Activated naive CD4-positive, alpha-beta T cell treated with anti-CD3 and anti-CD28 coated beads, Interleukin-2, amount 50 U/mL, for 24 hours (primary cell): ENCODE measurements around the gene DYNC1H1.
"Not testable (repeated sequence)": the region's sequence is repeated elsewhere in the genome, so short reads cannot be mapped to it uniquely, and the experiment has no call there.

ENCODE experiments used
- H3K27ac Mint-ChIP-seq: one replicate; pipeline ENCODE4 v1.8.0; 2021; ENCODE audit warnings: mild to moderate bottlenecking, mixed read lengths
- H3K27me3 Mint-ChIP-seq: one replicate; pipeline ENCODE4 v1.8.0; 2021; ENCODE audit warnings: mixed read lengths
- H3K36me3 Mint-ChIP-seq: one replicate; pipeline ENCODE4 v1.8.0; 2021; ENCODE audit warnings: mixed read lengths
- H3K4me1 Mint-ChIP-seq: one replicate; pipeline ENCODE4 v1.8.0; 2021; ENCODE audit warnings: mixed read lengths
- H3K4me3 Mint-ChIP-seq: one replicate; pipeline ENCODE4 v1.8.0; 2021; ENCODE audit warnings: mild to moderate bottlenecking, mixed read lengths
- H3K9me3 Mint-ChIP-seq: one replicate; pipeline ENCODE4 v1.8.0; 2021; ENCODE audit warnings: mixed read lengths

Gene DYNC1H1

DNA sequence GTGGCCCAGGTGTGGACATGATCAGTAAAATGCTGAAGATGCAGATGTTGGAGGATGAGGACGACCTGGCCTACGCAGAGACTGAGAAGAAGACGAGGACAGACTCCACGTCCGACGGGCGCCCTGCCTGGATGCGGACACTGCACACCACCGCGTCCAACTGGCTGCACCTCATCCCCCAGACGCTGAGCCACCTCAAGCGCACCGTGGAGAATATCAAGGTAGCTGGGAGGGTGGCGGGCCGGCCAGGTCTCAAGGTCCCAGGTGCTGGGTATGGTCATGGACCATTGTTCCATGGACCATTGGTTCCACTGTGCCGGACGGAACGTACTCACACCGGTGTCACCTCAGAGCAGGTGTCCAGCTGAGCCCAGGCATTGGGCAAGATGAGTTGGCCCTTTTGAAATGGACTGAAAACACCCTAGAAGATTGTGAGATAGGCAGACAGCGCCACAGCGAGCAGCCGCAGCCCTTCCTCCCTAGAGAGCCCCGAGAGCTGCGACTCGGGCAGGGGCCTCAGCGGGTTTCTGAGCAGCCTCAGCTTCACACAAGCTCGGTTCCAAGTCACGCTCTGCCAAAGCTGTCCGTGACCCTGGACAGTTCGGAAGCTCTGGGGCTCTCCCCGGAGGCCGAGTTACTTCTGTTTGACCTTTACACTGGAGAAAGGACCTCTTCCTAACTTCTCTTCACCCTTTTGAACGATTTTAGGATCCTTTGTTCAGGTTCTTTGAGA lies 83.6 kb downstream of the DYNC1H1 start:
- Mint-ChIP-seq H3K4me1 (no peaks in the 10 kb centered on the region), H3K27me3 (no peaks in the 10 kb centered on the region), H3K36me3 (peaks cover 13% of the 10 kb centered on the region), H3K4me3 (no peak overlapping the region), H3K27ac (no peak overlapping the region), H3K9me3 (no peaks in the 10 kb centered on the region)

DNA sequence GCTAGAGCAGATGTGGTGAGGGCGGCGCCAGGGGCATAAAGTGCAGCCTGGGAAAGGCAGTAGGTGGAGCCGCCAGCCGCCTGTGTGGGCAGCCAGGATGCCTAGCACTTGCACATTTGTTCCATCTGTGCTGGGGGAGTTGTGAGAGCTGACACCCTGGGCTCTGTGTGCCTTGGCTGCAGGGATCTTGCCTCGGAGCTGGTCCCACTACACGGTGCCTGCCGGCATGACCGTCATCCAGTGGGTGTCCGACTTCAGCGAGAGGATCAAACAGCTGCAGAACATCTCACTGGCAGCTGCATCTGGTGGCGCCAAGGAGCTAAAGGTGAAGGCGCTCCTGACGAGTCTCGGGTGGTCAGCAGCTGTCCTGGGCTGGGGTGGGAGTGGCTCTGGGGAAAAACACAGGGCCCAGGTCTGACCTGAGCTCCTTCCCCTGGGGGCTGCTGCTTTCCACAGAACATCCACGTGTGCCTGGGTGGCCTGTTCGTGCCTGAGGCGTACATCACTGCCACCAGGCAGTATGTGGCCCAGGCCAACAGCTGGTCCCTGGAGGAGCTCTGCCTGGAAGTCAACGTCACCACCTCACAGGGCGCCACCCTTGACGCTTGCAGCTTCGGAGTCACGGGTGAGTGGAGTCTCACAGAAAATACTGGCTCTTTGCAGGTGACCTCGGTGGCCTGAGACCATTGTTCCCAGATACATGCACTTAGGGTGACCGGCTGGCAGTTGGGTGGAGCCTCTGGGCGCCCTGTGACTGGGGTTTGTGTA lies 85.1 kb downstream of the DYNC1H1 start:
- H3K4me1 Mint-ChIP-seq: no peaks in the 10 kb centered on the region
- no peaks in the 10 kb centered on the region for H3K27me3 Mint-ChIP-seq
- H3K36me3 Mint-ChIP-seq: peaks cover 13% of the 10 kb centered on the region
- no peak overlapping the region for H3K27ac Mint-ChIP-seq
- no peaks in the 10 kb centered on the region for H3K9me3 Mint-ChIP-seq
- no peak overlapping the region for H3K4me3 Mint-ChIP-seq

DNA sequence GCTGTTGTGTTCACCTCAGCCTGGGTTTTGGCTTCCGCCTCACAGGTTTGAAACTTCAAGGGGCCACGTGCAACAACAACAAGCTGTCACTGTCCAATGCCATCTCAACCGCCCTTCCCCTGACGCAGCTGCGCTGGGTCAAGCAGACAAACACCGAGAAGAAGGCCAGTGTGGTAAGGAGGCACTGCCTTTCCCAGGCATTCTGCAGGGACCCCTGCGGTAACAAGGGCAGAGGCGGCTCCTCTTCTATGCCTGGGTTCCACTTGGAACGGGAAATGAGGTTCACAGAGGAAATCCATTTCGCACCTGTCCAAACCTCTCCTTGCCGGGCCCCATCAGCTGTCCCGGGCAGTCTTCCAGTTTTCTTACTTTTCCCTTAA lies 85.6 kb downstream of the DYNC1H1 start:
- H3K27ac Mint-ChIP-seq: no peak overlapping the region
- peaks cover 13% of the 10 kb centered on the region for H3K36me3 Mint-ChIP-seq
- H3K9me3 Mint-ChIP-seq: no peaks in the 10 kb centered on the region
- H3K27me3 Mint-ChIP-seq: no peaks in the 10 kb centered on the region
- H3K4me3 Mint-ChIP-seq: no peak overlapping the region
- no peaks in the 10 kb centered on the region for H3K4me1 Mint-ChIP-seq

DNA sequence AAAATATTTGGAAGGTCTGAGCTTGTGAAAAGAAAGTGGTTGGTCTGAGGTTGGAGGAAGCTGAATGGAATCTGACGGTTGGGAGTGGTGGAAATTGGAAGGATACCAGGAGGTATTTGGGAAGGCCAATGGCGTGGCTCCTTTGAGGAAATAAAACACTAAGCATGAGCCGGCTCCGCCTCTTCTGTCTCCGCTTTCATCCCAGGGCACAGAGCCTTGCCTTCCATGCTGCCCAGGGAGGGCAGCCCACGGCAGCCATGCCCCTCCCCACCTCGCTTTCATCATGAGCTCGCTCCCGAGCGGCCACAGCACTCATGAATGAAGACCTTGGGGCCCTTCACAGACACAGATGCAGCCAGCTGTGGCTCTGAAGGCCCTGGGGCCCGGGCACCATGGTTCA lies 86.3 kb downstream of the DYNC1H1 start:
- no peak overlapping the region for H3K4me3 Mint-ChIP-seq
- H3K27me3 Mint-ChIP-seq: no peaks in the 10 kb centered on the region
- peaks cover 13% of the 10 kb centered on the region for H3K36me3 Mint-ChIP-seq
- H3K27ac Mint-ChIP-seq: no peak overlapping the region
- peaks cover 1% of the 10 kb centered on the region for H3K4me1 Mint-ChIP-seq
- no peaks in the 10 kb centered on the region for H3K9me3 Mint-ChIP-seq

DNA sequence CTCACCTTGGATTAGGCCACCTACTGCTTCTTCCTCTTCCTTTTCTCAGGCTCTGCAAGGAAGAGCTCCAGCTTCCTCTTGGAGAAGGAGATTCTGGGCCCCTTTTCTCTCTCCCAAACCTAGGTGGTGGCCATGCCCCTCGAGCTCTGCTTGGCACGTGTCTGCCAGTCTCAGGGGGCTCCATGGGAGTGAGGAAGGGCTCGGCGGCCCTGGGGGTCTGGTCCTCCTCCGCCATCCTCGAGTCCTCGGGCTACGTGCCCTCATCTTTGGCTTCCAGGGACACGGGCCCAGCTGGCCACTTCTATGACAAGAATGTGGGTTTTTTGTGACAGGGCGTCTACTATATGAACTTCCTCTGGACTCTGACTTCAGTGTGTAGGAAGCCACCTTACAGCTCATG lies 88.1 kb downstream of the DYNC1H1 start:
- peaks cover 7% of the 10 kb centered on the region for H3K4me1 Mint-ChIP-seq
- H3K4me3 Mint-ChIP-seq: no peak overlapping the region
- H3K27me3 Mint-ChIP-seq: no peaks in the 10 kb centered on the region
- no peaks in the 10 kb centered on the region for H3K9me3 Mint-ChIP-seq
- H3K36me3 Mint-ChIP-seq: peaks cover 10% of the 10 kb centered on the region
- H3K27ac Mint-ChIP-seq: no peak overlapping the region

DNA sequence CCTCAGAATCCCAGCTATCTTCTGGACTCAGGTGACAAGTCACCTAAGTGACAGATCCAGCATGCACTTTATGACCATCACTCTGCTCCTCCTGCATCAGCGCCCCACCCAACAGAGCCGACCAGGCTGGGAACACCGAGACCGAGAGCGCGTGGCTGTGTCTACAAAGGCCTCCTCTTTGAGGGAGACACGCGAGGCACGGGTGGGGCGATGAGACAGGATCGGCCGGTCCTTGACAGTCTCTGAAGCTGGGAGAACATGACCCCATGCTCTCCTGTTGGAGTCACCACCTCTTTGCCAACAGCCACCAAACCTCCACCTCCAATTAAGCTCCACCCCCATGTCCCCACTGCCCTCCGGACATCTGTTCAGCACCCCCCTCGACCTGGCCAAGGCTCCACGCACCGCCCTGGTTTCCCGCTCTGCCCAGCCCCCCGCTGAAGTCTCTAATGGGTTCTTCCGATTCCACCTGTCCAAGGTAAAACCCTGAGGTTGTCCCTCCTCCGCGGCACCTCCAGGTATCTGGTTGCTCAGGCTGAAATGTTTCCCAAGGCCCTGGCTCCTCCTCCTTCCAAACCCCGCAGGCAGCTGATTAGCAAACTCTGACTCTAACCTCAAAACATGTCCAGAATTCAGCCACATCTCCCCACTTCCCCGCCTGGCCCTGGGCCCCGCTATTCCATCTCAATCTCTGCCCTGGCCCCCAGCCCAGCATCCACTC lies 91.0 kb downstream of the DYNC1H1 start:
- Mint-ChIP-seq H3K4me1 (peaks cover 10% of the 10 kb centered on the region), H3K4me3 (no peak overlapping the region), H3K27me3 (no peaks in the 10 kb centered on the region), H3K36me3 (peaks cover 3% of the 10 kb centered on the region), H3K27ac (peak overlapping the region; percentile 47), H3K9me3 (no peaks in the 10 kb centered on the region)

DNA sequence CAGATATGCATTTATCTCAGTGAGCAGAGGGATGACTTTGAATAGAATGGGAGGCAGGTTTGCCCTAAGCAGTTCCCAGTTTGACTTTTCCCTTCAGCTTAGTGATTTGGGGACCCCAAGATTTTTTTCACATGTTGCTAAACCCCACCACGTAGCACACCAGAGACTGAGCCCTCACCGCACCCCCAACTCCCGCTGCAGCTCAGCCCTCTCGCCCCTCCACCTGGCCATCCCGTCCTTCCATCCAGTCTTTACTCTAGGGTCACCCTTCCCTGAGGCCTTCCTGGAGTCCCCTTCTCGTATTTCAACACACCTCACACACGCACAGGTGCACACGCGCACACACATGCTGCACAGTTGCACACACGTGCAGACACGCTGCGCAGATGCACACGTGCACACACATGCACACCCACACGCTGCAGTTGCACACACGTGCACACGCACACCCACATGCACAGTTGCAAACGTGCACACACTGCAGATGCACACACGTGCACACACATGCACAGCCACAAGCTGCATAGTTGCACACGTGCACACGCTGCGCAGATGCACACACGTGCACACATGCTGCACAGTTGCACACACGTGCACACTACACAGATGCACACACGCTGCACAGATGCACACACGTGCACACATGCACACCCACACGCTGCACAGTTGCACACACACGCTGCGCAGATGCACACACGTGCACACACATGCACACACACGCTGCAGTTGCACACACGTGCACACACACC lies 92.5 kb downstream of the DYNC1H1 start:
- Mint-ChIP-seq H3K36me3 (peaks cover 1% of the 10 kb centered on the region), H3K27ac (no peak overlapping the region), H3K9me3 (no peaks in the 10 kb centered on the region), H3K27me3 (no peaks in the 10 kb centered on the region), H3K4me3 (no peak overlapping the region), H3K4me1 (peaks cover 11% of the 10 kb centered on the region)

DNA sequence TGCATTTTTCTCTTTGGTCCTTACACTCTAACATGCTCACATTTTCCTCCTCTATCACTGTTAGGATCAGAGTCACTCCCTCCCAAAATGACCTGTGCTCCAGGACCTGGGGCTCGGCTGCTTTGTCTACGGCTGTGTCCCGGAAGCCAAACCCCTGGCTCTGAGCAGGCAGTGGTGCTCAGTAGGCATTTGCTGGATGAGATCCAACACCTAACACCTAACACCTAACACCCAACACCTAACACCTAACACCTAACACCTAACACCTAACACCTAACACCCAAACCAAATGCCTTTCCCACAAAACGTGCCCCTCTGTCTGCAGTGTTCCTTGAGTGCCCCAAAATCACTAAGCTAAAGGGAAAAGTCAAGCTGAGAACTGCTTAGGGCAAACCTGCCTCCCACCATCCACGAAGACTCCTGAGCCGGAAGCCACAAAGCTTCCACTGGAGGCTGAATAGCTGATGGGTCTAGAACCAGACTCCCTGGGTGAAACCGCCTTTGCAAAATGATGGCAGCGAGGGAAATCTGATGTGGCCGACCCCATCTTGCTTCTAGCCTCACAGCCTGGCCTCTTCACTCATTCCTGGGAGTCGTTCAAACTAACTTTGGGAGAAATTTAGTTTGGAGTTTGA lies 93.2 kb downstream of the DYNC1H1 start:
- Mint-ChIP-seq H3K9me3 (no peaks in the 10 kb centered on the region), H3K4me3 (no peak overlapping the region), H3K4me1 (peaks cover 13% of the 10 kb centered on the region)

DNA sequence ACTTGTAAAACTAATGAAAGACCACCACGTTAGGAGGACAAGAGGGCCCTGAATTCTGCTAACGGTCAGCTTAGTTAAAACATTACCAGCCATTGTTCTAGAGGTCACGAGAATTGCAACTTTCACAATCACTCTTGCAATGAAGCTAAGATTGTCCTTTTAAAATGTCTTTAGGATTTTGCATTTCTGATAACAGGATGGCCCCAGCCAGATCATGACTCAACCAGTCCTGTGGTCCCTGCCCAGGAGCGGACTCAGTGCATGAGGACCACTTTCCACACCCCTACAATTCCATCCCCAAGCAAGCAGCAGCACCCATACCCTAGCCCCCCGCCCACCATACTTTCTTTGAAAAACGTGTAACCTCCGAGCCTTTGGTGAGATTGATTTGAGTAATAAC lies 93.8 kb downstream of the DYNC1H1 start:
- peaks cover 13% of the 10 kb centered on the region for H3K4me1 Mint-ChIP-seq
- H3K27ac Mint-ChIP-seq: no peak overlapping the region
- no peaks in the 10 kb centered on the region for H3K9me3 Mint-ChIP-seq
- H3K36me3 Mint-ChIP-seq: peaks cover 1% of the 10 kb centered on the region
- H3K4me3 Mint-ChIP-seq: no peak overlapping the region
- no peaks in the 10 kb centered on the region for H3K27me3 Mint-ChIP-seq

More for the DNA sequence above, 93.2 kb downstream of the DYNC1H1 start:
- Mint-ChIP-seq H3K27ac (peak overlapping the region; percentile 80), H3K27me3 (no peaks in the 10 kb centered on the region), H3K36me3 (peaks cover 1% of the 10 kb centered on the region)

DNA sequence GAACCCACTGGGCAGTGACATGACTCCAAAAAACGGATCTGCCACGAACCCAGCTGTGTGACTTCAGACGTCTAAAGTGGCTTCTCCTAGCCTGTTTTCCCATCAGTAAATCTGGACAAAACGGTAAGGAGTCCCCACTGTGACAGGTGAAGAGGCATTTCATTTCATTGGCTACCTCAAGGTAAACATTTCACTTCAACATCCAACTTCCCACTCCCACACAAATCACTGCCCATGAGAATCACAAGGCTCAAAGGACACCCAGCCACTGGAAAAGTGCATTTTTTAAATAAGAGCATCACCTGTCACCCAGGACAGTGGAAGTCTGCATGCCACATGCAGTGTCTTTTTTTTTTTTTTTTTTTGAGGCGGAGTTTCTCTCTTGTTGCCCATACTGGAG lies 94.6 kb downstream of the DYNC1H1 start:
- H3K27me3 Mint-ChIP-seq: no peaks in the 10 kb centered on the region

DNA sequence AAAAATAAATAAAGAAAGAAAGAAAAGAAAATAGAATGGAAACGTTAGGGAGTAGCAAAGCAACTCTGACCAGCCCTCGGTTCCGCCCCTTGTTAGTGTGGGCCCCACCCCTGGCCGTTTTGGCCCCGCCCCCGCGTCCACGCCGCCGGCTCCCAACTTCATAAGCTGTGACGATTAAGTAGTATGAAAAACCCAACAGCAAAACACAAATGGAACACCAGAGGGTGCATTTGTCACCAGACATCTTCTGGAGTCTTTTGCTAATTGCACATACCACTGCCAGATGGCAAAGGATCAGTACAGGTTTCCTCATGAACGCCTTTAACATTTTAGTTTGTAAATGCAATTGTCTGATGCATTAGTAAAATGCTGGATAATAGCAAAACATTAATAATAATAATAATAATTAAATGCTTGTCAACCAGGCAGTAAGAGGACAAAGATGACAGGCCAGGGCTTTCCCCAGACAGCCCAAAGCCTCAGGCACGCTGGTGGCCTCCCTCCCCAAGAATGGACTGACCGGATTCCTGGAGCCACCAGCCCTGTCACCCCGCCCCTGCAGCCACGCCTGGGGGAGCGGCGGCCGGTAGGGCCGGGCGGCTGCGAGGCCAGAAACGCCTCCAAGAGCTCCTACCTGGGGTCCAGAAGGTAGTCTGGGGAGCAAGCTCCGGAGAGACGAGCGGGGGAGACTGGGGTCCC lies 98.9 kb downstream of the DYNC1H1 start:
- no peaks in the 10 kb centered on the region for H3K36me3 Mint-ChIP-seq
- no peaks in the 10 kb centered on the region for H3K9me3 Mint-ChIP-seq
- H3K27me3 Mint-ChIP-seq: no peaks in the 10 kb centered on the region
- no peak overlapping the region for H3K27ac Mint-ChIP-seq
- peaks cover 3% of the 10 kb centered on the region for H3K4me1 Mint-ChIP-seq
- H3K4me3 Mint-ChIP-seq: no peak overlapping the region

More for the DNA sequence above, 94.6 kb downstream of the DYNC1H1 start:
- H3K4me1 Mint-ChIP-seq: peaks cover 13% of the 10 kb centered on the region
- peaks cover 1% of the 10 kb centered on the region for H3K36me3 Mint-ChIP-seq
- no peak overlapping the region for H3K27ac Mint-ChIP-seq
- H3K4me3 Mint-ChIP-seq: no peak overlapping the region
- H3K9me3 Mint-ChIP-seq: no peaks in the 10 kb centered on the region

DNA sequence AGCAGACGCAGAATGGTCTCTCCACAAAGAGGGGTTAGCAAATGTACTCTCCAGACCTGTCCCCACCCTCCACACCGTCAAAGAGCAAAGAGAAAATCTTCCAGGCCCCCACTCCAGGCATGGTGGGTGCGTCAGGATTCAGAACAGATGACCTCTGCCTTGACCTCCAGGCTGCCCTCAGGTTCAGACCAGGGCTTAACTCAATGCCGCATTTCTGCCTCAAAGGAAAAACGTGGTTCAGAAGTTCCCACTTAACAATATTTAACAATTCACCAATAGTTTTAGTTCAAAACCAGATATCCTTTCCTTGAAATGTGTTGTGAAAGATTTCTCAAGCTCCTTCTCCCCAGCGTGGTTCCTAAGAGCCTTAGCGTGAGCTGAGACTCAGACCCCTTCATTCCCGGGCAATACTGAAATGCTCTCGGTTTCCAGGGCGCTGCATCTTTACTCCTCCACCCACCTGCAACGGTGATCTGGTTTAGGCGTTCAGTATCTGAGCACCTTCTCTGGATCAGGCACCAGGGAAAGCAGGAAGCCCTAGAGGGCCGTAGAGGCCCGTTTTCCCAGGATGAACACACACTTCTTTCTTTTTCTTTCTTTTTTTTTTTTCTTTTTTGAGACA lies 99.5 kb downstream of the DYNC1H1 start:
- H3K9me3 Mint-ChIP-seq: no peaks in the 10 kb centered on the region
- no peak overlapping the region for H3K27ac Mint-ChIP-seq
- no peak overlapping the region for H3K4me3 Mint-ChIP-seq
- no peaks in the 10 kb centered on the region for H3K36me3 Mint-ChIP-seq
- H3K27me3 Mint-ChIP-seq: no peaks in the 10 kb centered on the region
- H3K4me1 Mint-ChIP-seq: peaks cover 3% of the 10 kb centered on the region

DNA sequence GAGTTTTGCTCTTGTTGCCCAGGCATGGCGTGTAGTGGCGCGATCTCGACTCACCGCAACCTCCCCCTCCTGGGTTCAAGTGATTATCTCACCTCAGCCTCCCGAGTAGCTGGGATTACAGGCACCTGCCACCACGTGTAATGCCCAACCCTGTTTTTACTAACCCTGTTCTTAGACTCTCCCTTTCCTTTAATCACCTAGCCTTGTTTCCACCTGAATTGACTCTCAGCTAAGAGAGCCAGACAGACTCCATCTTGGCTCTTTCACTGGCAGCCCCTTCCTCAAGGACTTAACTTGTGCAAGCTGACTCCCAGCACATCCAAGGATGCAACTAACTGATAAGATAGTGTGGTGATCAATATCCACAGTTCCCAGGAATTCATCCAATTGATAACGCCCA lies 100.2 kb downstream of the DYNC1H1 start:
- not testable (repeated sequence) for H3K4me1 Mint-ChIP-seq, H3K36me3 Mint-ChIP-seq, H3K27ac Mint-ChIP-seq, H3K27me3 Mint-ChIP-seq, H3K4me3 Mint-ChIP-seq, H3K9me3 Mint-ChIP-seq

DNA sequence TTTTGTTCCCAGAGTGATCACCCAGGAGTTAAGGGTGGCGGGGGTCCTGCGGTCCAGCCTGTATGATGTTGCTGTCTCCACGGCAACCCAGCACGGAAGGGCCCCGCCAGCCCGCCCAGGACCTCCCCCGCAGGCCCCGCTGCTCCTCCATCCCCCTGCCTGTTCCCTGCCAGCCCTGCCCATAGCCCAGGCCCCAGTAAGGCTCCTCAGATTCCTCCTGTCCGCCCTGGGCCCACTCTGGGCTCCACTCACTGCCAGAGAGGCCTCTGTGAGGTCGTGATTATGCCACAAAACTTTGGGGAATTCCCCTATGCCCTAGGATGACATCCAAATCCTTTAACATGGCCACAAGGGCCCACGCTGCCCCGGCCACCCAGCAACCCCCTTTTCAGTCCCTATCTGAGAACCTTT lies 101.7 kb downstream of the DYNC1H1 start:
- no peak overlapping the region for H3K27ac Mint-ChIP-seq
- no peaks in the 10 kb centered on the region for H3K9me3 Mint-ChIP-seq
- H3K4me3 Mint-ChIP-seq: no peak overlapping the region
- no peaks in the 10 kb centered on the region for H3K27me3 Mint-ChIP-seq
- peaks cover 3% of the 10 kb centered on the region for H3K4me1 Mint-ChIP-seq
- no peaks in the 10 kb centered on the region for H3K36me3 Mint-ChIP-seq
